ENCODE data around the gene CD22. TPM values are rescaled to one million over a fixed set of nuclear protein-coding genes. Genes with fewer than 3 reads are reported as not detected.

Gene CD22
- total and polyA plus RNA-seq, 8 donors = 0.32 to 2.1 (median 0.71) TPM

GRCh38 chr19:35311901-35312665, 16.9 kb upstream of the CD22 start:
- FAIRE-seq = no peak
- no peak for DNase-seq
- Histone ChIP-seq H3K36me3 (no peaks in the 10 kb centered on the region), H3K4me3 (no peak overlapping the region), H3K27me3 (no peaks in the 10 kb centered on the region), H3K27ac (no peak overlapping the region), H3K9me3 (no peaks in the 10 kb centered on the region), H3K4me1 (peaks cover 0 to 8% (median 5%) of the 10 kb centered on the region in 3 donors)
- TF ChIP-seq CTCF (IDR thresholded peaks at IDR 0.05) = no peak
- 84 to 90% methylated on average over 21 of the region's 21 CpGs for WGBS, 2 donors
- intact Hi-C loops (cut with DNase I) = no loop called here
- ATAC-seq = no peak

DNA sequence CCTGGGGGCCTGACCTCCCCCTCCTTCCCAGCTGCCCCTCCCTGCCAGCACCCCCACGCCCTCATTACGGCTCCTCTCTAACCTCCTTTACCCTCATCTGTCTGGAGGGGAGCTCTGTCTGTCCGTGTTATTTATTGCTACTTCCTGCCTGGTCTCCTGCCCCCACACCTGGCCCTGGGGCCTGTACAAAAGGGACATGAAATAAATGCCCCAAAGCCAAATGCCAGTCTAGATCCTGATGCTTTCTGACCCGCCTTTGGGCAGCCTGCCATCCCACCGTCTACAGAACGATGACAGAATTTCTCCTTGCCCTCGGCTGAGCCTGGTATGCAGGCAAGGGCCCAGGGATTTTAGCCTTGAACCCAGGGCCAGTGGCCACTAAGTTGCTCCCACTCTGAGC, 15.4 kb upstream of the CD22 start:
- WGBS, 2 donors = 42 to 52% methylated on average over 6 to 7 of the region's 7 CpGs
- no peaks in the 10 kb centered on the region for H3K36me3 ChIP-seq
- H3K4me3 ChIP-seq = no peak overlapping the region
- H3K9me3 ChIP-seq = no peaks in the 10 kb centered on the region
- DNase-seq = peak in 1 of 6 donors; percentile 7
- ATAC-seq = no peak
- no peak for TF ChIP-seq CTCF (IDR thresholded peaks at IDR 0.05)
- H3K4me1 ChIP-seq = peaks cover 0 to 8% (median 5%) of the 10 kb centered on the region in 3 donors
- H3K27ac ChIP-seq = no peak overlapping the region
- no peak for FAIRE-seq
- intact Hi-C loops (cut with DNase I) = no loop called here
- no peaks in the 10 kb centered on the region for H3K27me3 ChIP-seq

GRCh38 chr19:35314031-35314430, 15.0 kb upstream of the CD22 start:
- DNase-seq (peak in 1 of 6 donors; percentile 2), ATAC-seq (no peak), FAIRE-seq (no peak)
- 82 to 83% methylated on average over 8 of the region's 8 CpGs for WGBS, 2 donors
- Histone ChIP-seq H3K9me3 (no peaks in the 10 kb centered on the region), H3K36me3 (no peaks in the 10 kb centered on the region), H3K27me3 (no peaks in the 10 kb centered on the region), H3K4me3 (no peak overlapping the region), H3K4me1 (peaks cover 0 to 8% (median 5%) of the 10 kb centered on the region in 3 donors), H3K27ac (no peak overlapping the region)
- TF ChIP-seq CTCF (IDR thresholded peaks at IDR 0.05) = no peak
- intact Hi-C loops (cut with DNase I) = no loop called here

GRCh38 chr19:35314858-35315470, 14.0 kb upstream of the CD22 start:
- no peak overlapping the region for H3K4me3 ChIP-seq
- FAIRE-seq = no peak
- H3K4me1 ChIP-seq = peaks cover 0 to under 1% (median 0%) of the 10 kb centered on the region in 3 donors
- intact Hi-C loops (cut with DNase I) = no loop called here
- no peaks in the 10 kb centered on the region for H3K27me3 ChIP-seq
- no peaks in the 10 kb centered on the region for H3K36me3 ChIP-seq
- H3K9me3 ChIP-seq = no peaks in the 10 kb centered on the region
- ATAC-seq = no peak
- no peak overlapping the region for H3K27ac ChIP-seq
- TF ChIP-seq CTCF (IDR thresholded peaks at IDR 0.05) = no peak
- no peak for DNase-seq
- 76 to 81% methylated on average over 10 of the region's 10 CpGs for WGBS, 2 donors

DNA sequence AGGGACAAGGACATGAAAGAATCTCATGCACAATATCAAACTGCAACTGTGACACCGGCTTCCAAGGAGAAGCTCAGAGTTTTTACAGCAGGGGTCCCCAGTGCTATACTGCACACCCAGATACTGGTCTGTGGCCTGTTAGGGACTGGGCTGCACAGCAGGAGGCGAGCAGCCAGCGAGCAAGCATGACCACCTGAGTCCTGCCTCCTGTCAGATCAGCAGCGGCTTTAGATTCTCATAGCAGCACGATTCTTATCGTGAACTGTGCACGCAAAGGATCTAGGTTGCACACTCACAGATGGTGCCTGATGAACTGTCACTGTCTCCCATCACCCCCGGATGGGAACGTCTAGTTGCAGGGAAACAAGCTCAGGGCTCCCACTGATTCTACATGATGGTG, 13.1 kb upstream of the CD22 start:
- H3K4me3 ChIP-seq = no peak overlapping the region
- no peaks in the 10 kb centered on the region for H3K9me3 ChIP-seq
- H3K27ac ChIP-seq = no peak overlapping the region
- no peaks in the 10 kb centered on the region for H3K36me3 ChIP-seq
- DNase-seq (no peak), ATAC-seq (peak in 1 of 4 donors; percentile 33), FAIRE-seq (no peak)
- intact Hi-C loops (cut with DNase I) = no loop called here
- no peaks in the 10 kb centered on the region for H3K27me3 ChIP-seq
- whole genome bisulfite sequencing, 2 donors = 79 to 81% methylated on average over 9 of the region's 9 CpGs
- H3K4me1 ChIP-seq = no peaks in the 10 kb centered on the region
- TF ChIP-seq CTCF (IDR thresholded peaks at IDR 0.05) = no peak

Data from pancreas (tissue), 10 donors.